HG03520 (cell line): Measurements from ENCODE around the gene MSANTD1.

Source experiments
- ATAC-seq: cut with Tn5 transposase; IDR thresholded peaks from one replicate; pipeline ENCODE4 v1.9.1; 2021; ENCODE audit warnings: mild to moderate bottlenecking, moderate library complexity; ENCODE audit not compliant: unreplicated experiment

MSANTD1 gene

DNA sequence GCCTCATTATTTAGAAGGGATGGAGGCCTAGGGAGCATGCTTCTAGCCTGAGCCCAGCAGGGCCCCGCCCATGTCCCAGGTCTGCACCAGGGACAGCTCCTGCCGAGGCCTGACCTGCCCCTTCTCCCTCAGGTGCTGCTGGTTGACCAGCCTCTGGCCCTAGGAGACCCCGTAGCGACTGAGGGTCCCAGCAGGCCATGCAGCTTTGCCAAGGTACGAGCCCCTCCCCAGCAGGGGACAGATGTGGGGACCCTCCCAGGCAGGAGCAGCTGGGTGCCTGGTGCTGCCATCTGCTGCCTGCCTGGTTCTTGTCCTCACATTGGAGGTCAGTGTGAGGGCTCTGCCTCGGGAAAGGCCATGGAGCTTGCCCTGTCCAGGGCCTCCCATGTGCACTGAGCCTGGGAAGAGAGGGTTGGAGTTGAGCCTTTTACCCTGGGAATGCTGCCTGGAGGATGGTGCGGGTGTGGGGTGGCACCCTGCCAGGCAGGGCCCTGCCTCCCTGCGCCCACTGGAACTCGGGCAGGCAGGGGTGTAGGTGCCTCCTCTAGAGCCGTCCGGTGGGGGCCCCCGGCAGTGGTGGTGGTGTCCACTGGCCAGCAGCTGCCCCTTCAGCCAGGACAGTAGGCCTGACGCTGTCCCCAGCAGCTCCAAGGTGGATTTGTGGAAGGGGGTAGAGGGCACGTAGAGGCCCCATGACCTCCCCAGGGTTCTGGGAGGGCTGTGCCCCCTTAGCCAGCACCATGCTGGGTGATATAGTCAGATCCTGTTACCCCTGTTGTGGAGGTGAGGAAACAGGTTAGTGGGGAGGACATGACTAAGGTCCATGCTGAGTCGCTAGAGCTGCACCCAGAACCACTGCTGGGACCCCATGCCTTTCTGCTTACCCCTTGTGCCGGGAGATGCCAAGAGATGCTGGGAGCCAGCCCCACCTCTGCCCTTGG, 2.2 kb upstream of the MSANTD1 start:
- ATAC-seq: no peak

DNA sequence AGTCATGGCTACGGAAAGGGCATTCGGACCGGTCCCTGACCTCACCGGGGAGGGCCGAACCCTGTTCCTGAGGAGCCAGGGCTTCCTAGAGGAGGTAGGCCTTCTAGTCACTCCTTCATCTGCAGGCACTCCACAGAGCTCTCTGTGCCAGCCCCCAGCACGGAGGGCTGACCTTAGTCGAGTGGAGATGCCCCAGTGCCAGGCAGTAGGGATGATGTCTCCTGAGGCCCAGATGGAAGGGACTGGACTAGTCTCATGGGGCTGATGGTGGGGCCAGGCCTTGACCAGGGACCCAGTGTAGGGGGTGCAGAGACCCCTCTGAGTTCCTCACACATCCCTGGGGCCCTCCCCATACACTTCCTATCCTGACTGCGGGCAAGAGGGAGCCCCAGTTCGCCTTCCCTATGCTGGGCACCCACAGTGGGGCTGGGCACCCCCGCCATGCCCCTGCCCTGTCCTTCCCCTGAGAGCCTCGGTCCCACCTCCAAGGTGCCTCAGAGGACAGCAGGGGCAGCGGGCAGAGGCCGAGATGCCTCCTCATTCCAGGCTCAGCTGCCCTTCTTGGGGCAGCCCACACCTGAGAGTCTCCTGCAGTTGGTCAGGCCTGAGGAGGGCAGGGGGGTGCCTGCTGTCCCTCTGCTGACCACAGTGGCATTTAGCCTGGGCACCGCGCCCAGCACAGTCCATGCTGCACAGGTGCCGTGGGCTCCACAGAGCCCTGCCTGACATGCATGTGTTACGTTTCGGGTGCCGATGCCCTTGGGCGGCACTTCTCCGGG, 1.4 kb upstream of the MSANTD1 start:
- no peak for ATAC-seq

DNA sequence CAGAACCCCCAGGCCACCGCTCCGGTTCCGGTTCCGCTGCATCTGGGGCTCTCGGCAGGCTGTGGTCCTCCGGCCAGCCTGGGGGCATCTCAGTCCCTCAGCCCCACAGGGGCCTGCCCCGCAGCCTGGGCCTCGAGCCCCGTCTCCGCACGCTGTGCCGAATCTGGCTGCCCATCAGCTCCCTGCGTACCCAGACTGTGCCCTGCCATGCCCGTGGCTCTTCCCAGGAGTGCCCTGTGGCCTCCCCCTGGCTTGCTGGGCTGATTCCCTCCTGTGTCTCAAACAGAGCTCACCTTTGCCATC, 830 bp upstream of the MSANTD1 start:
- ATAC-seq: no peak

DNA sequence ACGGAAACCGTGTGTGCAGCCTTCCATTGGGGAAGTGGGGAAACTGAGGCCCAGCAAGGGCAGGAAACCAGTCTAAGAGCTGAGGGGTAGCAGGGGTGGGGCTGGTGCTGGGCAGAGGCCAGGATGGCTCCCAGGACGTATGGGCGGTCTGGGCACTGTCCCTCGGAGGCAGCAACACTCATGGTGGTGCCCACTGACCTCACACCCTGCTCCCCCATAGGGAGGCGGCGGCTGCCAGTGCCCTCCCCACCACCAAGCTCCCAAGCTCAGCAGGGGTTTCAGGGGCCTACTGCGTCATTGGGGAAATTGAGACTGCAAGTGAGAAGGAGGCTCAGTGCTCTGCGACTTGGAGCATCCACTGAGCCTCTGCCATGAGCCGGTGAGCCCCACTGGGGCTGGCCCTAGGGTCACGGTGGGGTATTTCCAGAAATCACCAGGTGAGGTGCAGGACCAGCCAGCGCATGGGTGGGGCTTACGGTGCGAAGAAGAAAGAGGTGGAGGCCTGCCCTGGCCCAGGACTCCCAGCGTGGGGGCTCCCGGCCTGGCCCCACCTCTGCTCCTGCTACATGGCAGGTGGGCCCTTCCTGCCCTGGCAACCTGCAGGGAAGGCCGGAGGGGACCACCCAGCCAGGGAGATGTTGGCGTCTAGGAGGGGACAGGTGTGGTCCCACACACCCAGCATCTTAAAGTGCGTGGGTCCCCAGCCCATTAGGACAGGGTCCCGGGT, 915 bp downstream of the MSANTD1 start:
- ATAC-seq: no peak

DNA sequence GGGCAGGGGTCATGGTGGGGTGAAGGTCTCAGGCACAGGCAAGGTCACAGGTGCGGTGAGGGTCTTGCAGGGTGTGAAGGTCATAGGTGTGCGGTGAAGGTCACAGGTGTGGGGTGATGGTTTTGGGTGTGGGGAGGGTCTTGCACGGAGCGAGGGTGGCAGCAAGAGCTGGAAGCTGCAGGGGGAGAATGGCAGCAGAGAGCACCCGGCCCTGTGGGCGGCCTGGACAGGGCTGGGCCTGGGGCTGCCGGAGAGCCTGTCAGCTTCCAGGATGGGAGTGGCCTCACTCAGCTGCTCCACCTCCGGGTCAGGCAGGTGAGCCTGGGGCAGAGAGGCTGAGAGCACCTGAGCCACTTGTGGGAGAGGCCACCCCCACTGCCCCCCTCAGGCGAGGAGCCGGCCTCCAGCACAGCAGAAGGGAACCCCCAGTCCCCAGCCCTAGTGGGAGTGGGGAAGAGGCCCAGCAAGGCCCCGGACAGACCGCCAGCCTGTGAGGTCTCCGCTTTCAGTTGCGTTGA, 1.5 kb downstream of the MSANTD1 start:
- ATAC-seq: no peak

DNA sequence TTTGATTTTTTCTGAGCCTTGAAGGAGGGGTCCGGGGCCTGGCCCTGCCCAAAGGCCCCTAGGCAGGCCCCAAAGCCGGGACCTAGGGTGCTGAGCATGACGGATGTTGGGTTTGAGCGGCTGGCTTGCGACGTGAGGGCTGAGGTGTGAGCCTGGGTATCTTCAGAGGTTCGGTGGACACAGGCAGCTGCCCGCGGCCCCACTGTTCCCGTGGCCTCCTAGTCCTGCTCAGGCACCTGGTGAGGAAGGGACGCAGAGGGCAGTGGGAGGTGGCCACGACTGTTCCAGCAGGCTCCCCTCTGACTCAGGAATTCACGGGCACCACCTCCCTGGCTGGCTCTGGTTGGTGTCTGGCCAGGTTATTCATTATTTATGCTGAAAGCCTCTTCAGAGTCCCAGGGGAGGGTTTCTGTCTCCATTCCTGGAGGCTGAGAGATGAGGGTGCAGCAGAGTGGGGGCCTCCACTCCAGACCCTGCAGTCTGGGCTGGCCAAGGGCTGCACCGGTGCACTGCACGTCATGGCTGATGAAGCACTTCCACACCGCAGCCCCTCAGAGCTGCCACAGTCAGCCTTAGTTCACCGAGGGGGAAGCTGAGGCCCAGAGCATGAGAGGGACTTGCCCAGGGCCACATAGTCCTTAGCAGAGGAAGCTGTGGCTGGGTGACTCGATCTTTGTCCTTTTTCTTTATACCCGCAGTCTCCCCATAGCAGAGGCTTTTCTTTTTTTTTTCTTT, 2.2 kb downstream of the MSANTD1 start:
- ATAC-seq: no peak

DNA sequence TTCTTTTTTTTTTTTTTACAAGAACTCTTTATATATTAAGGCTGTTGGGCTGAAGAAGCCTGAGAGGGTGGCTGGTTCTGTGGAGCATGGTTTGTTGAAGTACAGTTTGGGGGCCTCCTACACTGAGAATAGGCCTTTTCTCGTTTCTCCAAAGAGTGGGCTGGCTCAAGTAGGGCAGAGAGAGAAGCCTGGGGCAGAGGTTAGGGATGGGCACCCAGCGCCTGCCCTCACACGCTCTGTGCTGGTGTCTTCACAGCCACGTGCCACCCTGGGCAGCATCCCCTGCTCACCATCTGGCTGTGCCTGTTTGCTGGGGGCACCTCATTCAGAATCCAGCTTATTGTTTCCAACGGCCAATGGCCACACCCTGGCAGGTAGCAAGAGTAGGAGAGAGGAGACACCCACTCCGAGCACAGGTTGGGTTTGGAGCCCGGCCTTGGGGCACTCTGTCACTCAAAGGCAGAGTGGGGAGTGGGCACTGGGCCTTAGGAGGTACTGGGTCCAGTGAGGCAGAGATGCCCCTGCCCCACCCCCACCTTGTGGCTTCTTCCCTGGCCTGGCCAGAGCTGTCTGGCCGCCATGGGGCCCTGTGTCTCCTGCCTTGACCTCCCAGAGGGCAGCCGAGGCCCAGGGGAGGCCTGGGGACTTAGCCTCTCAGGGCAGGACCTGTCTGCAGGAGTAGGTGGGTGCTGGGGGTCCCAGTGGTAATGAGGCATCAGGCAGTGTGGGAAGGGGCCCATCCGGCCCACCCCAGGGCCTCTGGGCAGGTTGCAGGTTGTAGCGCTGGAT, 2.9 kb downstream of the MSANTD1 start:
- no peak for ATAC-seq

DNA sequence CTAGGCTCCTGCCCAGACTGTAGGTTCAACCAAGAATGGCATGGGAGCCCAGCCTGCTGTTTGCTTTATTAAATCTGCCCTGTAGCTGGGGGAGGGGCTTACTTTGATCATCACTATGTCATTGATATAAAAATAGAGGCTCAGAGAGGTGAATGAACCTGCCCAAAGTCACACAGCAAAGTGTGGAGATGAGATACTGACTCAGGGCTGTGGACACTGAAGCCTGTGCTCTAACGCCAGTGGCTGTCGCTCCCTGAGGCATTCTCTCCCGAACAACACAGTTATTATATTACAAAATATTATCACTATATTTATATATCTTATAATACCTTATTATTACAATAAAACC, 3.5 kb downstream of the MSANTD1 start:
- no peak for ATAC-seq

DNA sequence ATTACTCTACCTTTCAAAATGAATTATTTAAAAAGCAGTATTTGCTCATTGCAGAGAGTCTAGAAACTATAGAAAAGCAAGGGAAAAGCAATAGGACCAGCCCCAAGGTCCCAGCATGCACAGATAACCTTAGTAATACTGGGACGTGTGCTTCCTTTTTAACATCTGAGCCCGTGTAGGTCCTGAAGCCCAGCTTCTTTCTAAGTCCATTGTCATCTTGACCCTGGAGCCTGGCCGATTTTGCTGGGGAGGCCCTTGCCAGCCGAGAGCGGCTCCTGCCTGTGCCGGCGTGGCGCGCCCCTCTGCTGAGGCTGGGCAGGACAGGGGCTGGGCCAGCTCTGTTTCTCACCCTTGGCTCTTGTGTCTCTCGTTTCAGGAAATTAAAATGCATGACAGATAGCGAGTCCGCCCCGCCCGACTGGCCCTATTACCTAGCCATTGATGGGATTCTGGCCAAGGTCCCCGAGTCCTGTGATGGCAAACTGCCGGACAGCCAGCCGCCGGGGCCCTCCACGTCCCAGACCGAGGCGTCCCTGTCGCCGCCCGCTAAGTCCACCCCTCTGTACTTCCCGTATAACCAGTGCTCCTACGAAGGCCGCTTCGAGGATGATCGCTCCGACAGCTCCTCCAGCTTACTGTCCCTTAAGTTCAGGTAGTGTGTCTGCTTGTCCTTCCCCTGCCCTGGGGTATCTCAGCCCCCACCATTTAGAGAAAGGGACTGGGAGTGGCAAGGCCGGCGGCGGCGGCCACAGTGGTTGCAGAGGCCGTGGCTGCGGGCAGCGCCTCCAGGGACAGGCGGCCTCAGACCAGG, 4.1 kb downstream of the MSANTD1 start:
- ATAC-seq: no peak

DNA sequence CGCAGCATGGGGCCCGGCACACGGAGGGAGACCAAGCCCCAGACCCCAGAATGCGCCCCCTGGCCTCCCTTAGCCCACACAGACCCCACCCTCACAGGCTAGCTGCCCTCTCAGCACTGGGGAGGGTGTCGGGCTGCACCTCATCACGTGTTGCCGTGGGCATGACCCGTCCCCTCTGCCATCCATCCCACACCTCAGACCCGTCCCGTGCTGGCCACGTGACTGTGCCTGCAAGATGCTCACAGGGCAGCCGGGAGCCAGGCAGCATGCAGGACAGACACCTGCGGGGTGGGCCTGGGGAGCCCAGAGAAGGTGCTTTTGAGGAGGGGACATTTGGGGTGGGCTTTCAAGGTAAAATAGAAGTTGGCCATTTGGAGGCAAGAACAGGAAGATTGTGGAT, 4.8 kb downstream of the MSANTD1 start:
- ATAC-seq: no peak

DNA sequence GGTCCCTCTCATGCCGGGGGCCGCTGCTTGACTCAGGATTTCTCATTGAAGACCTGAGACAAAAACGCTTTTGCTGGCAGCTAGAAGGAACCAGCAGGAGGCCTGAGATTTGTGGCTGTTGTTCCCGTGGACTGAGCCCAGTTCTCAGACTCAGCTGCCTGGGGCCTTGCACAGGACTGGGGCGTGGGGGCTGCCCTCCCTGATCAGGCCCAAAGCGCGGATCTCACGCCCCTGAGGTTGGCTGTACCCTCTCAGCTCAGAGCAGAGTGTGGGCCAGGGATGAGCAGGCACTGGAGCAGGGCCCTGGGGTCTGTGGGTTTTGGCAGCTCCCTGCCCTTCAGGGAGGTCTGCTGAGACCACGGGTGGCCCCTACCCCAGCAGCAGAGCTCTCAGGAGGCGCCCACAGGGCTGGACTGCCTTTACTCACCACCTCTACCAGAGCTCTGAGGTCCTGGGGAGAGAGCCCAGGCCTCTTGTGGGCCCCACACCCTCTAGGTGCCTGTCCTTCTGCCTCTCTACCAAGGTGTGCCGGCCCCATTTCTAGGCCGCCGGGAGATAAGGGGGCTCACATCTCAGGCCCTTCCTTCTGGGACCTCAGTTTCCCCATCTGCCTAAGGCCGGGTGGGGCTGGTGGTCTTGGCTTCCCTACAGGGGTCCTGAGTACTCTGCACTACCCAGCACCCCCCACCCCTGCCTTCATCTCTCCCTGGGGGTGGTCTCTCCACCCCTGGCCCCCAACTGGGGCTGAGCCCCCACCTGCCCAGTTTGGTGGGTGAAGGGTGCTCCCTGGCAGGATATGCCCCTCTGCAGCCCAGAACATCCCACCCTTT, 5.6 kb downstream of the MSANTD1 start:
- ATAC-seq: no peak

DNA sequence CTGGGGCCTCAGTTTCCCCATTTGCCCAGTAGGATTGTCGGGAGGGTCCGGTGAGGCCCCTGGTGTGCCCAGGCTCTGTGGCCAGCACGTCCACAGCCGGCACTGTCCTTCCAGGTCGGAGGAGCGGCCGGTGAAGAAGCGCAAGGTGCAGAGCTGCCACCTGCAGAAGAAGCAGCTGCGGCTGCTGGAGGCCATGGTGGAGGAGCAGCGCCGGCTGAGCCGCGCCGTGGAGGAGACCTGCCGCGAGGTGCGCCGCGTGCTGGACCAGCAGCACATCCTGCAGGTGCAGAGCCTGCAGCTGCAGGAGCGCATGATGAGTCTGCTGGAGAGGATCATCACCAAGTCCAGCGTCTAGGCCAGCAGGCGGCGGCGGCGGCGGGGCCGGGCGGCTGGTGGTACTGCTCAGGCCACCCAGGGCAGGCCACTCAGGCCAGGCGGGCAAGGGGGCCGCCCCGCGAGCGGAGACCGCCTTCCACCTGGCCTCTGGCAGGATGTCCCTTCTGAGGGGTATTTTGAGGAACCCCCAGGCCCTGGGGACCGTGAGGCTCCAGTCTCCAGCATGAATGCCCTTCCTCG, 6.7 kb downstream of the MSANTD1 start:
- ATAC-seq: no peak

DNA sequence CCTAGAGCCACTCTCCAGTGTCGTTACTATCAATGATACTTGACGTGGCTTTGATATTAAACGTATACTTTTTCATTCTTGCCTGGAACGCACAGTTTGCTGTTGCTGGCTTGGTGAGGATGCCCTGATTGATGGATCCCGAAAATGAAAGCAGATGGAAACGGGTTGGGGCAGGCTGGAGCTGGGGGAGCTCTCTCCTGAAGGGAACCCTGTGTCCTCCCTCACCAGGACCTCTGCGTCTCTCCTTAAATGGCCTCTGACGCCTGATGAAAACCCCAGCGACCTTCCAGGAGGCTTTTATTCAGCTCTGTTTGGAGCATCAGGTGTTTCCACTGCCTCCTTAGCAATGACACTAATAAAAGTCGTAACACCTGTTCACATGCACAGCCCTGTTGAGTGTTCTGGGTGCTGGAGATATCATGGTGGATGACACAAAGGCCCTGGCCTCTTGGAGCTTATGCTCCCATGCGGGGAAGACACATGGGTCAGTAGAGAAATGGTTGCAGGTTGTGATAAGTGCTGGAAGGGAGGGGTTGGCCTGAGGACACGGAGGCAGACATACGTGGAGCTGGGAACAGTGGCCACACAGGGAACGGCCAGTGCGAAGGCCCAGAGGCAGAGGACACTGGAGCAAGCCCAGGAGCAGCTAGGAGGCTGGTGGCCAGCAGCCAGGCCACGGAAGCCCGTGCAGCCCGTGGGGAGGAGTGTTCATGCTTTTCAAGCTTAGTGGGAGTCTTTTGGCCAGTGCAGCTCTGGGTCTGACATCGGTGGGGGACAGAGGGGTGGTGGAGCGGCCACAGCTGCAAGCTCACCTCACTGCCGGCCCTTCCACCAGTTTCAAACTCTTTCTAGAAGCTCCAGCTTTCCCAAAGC, 7.5 kb downstream of the MSANTD1 start:
- no peak for ATAC-seq

DNA sequence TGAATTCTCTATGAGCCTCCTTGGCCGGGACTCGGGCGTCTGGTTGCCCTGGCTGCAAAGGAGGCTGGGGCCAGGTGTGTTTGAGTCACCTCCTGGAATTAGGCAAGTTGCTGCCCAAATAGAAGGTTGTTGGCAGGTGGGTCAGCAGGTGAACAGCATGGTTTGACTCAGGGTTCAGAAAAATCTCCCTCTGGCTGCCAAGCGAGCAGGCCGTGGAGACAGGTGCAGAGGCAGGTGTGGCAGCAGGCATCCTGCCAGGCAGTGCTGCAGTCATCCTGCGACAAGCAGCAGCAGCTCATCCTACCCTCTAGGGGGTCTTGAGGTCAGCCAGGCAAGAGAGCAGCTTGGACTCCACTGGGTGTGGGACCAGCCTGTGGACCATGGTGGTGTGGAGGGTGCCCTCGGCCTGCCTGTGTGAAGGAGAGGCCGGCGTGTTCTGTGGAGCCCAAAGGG, 8.2 kb downstream of the MSANTD1 start:
- no peak for ATAC-seq

DNA sequence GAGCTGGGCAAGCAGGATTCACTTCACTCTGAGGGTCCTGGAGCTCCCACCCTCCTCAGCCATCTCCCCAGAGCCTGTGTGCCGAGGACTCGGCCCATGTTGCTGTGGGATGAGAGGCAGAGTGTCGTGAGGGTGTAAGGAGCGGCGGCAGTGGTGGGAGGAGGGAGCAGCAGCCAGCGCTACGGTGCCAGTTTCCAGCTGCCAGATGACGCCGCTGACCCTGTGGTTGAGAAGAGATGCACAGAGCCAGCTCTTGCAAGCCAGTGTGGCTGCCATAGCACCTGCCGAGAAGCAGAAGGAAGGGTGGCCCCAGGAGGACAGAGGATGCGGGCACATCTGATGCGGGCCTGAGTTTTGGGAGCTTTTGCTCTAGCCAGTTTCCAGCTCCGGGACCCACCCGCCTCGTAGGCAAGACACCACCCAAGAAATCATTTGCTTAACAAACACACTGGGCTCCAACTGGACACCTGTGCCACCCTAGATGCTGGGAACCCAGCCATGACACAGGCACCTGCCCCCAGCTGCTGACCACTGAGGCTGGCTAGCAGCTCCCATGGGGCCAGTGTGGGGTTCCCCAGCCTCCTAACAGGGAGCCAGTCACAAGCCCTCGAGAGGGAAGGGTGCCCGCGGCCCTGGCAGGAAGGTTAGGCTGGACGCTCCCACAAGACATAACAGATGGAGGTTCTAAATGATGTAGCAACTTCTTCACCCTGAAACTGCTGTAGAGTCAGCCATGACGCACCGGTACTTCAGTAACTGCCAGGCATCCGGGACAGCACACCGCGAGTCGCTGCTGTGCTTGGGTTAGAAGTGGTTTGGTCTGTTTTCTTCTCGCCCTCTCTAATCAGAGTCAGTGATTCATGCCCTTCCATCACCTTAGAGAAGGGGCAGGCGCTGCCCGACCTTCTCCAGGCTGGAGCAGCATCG, 8.9 kb downstream of the MSANTD1 start:
- ATAC-seq: no peak
